GF-D8 (cell line): ENCODE measurements around the gene C2CD5.
A peak's percentile ranks its signal among the peaks of the same experiment; 100 is the strongest.

ENCODE experiments used
- DNase-seq: peaks from one replicate; lab custom pipeline; 2025; lab: John Stamatoyannopoulos, UW

The C2CD5 gene, protein sequence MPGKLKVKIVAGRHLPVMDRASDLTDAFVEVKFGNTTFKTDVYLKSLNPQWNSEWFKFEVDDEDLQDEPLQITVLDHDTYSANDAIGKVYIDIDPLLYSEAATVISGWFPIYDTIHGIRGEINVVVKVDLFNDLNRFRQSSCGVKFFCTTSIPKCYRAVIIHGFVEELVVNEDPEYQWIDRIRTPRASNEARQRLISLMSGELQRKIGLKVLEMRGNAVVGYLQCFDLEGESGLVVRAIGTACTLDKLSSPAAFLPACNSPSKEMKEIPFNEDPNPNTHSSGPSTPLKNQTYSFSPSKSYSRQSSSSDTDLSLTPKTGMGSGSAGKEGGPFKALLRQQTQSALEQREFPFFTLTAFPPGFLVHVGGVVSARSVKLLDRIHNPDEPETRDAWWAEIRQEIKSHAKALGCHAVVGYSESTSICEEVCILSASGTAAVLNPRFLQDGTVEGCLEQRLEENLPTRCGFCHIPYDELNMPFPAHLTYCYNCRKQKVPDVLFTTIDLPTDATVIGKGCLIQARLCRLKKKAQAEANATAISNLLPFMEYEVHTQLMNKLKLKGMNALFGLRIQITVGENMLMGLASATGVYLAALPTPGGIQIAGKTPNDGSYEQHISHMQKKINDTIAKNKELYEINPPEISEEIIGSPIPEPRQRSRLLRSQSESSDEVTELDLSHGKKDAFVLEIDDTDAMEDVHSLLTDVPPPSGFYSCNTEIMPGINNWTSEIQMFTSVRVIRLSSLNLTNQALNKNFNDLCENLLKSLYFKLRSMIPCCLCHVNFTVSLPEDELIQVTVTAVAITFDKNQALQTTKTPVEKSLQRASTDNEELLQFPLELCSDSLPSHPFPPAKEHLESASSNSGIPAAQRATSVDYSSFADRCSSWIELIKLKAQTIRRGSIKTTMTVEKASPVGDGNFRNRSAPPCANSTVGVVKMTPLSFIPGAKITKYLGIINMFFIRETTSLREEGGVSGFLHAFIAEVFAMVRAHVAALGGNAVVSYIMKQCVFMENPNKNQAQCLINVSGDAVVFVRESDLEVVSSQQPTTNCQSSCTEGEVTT

DNA sequence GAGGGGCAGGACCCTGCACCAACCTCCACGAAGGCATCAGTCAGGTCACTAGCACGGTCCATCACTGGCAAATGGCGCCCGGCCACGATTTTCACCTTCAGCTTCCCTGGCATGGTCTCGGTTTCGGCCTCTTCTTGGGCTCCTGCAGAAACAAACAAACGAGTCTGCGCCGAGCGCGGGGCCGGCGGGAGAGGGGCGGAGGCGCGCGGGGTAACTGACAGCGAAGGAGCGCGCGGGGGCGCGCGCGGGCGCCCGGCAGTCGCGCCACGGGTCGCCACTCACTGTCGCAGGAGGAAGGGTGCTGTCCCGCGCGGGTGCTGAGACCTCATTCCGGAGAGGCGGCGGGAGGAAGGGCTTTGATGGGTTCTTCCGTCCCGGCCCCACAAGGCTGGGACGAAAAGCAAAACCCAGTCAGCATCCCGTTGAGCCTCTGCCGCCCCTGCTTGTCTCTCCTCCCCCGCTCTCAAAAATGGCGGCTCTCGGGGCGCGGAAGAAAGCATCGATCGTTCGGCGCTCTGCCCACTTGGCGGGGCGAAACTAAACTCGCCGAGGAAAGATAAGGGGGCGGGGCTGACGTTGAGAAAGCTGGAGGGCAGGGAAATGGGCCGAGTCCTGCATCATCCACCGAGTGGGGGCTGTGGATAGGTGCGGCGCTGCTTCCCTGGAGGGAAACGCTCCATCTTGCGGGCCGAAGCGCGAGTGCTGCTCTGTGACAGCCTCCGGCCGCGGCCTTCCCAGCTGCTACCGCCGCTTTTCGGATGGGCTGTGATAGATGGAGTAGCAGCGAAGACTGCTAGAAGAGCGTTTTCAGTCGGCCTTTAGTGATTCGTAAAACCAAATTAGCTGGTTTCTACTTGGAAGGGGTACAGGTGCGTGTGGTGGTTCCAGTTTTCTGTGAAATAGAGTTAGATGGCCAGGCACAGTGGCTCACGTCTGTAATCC is at the start of gene C2CD5:
TSS of gene C2CD5 (minus strand) at position 505 of the 942 bp plus-strand sequence. CDS start at position 113, 392 bp downstream.
- peak; percentile 70 for DNase-seq

DNA sequence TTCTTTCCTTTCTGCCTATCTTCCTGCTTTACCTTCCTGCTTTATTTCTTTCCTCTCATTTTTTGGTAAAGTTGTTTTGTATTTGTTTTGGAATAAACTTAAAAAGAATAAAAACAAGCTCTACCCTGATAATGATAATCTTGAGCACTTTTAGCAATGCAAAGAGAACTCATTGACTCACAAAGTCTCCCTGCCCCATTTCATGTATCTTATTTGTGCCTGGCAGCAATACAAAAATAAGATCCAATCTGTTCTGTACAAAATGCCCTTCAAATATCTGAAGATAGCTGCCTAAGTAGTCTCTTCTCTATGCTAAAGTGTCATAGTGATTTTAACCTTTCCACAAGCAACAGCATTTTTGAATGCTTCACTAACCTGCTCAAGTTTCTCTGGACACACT is 49.5 kb upstream of the C2CD5 start:
- no peak for DNase-seq

DNA sequence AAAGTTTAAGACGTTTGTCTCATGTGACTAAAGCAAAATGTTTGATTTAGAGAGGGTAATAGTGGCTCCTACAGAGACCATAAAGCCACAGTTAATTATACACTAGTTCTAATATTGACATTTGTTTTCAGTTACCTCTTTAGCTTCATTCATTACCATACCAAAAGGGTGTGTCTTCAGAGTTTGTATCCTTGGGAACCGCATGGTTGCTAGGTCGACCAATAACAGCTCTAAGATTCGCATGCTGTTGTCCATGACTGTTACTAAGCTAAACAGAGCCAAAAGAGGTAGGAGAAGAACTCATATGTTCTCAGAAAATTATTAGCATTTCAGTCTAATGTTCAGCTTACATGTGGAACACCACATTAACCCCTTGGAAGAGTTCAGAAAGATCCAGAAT is 44.5 kb upstream of the C2CD5 start:
- no peak for DNase-seq

DNA sequence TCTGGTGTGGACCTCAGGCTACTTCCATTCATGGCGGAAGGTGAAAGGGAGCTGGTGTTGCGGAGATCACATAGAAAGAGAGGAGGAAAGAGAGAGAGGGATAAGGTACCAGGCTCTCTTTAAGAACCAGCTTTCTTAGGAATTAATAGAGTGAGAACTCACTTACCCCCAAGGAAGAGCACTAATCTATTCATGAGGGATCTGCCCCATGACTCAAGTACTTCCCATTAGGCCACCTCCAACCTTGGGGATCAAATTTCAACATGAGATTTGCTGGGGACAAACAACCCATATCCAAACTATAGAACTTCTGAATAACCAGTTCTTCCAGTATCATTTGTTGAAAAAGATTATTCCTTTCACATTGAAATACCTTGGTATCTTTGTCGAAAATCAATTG is 34.0 kb upstream of the C2CD5 start:
- no peak for DNase-seq

DNA sequence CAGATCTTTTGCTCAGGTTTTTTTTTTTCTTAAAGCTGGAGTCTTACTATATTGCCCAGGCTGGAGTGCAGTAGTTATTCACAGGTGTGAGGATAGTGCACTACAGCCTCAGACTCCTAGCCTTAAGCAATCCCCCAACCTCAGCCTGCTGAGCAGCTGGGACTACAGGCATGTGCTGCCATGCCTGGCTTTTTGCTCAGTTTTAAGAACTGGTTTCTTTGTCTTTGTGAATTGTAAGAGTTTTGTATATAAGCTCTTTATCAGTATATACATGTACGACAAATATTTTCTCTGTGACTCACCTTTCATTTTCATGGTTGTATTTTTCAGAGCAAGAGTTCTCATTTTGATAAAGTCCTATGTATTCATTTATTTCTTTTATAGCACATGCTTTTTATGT is 33.3 kb upstream of the C2CD5 start:
- DNase-seq, result no peak

DNA sequence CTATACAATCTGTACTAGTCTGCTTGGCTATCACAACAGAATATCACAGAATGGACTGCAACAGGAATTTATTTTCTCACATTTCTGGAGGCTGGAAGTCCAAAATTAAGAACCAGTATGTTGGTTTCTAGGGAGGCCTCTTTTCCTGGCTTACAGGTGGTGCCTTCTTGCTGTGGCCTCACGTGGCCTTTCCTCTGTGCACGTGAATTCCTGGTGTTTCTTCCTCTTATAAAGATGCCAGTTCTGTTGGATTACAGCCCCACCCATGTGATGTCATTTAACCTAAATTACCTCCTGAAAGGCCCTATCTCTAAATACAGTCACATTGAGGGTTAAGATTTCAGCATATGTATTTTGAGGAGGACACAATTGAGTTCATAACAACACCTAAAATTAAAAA is 32.1 kb upstream of the C2CD5 start:
- no peak for DNase-seq

DNA sequence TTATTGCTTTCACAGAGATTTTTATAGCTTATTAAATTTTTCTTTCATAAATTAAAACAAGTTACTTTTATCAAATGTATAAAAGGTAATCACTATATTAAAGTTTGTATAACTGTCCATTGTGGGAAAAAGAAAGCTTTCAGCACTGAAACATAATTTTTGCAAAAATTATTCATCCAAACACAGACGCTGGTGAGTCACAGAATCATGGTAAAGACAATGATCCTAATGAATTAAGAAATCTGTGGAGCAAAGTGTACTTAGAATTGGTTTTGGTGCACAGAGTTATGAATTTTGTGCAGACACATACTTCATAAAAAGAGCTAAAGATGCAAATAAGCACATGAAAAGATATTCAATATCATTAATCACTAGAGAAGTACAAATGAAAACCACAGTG is 31.7 kb upstream of the C2CD5 start:
- no peak for DNase-seq

DNA sequence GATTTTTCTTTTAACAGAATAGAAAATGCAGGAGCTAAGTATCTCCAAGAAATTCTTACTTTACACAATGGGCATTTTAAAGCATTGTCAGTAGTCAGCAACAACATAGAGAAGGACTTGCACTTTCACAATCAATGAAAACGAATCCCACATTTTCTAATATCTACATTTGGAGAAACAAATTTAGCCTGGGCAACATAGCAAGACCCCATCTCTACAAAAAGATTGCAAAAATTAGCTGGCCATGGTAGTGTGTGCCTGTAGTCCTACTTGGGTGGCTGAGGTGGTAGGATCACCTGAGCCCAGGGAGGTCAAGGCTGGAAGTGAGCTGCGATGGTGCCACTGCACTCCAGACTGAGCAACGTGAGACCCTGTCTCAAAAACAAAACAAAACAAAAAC is 30.6 kb upstream of the C2CD5 start:
- DNase-seq, result no peak

DNA sequence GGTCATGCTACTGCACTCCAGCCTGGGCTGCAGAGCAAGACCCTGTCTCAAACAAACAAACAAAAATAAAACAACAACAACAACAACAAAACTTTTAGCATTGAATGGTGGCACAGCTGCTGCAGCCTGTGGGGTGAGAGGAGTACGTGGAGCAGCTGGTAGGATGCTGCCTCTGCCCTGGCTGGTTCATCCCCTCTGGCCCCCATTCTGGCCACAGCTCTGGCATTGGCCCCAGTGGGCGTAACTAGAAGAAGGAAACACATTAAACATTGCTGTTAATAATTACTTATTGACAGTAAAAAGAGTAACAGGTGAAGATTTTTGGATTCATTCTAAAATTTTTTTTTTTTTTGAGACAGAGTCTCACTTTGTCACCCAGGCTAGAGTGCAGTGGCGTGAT is 28.8 kb upstream of the C2CD5 start:
- no peak for DNase-seq

DNA sequence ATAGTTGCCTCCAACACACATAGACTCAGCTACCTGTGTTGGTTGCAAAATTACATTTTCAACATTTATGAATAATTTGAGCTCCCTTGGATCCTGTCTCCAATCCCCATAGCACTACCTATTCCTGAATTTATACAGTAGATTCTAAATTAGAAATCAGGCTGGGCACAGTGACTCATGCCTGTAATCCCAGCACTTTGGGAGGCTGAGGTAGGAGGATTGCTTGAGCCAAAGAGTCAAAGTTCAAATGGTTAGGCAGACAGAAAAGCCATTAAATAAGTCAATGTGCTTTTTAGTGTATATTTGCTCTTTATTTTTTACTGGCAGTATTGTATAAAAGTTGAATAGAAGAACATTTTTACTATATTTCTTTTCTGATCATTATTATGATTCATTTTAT is 24.9 kb upstream of the C2CD5 start:
- DNase-seq, result no peak

DNA sequence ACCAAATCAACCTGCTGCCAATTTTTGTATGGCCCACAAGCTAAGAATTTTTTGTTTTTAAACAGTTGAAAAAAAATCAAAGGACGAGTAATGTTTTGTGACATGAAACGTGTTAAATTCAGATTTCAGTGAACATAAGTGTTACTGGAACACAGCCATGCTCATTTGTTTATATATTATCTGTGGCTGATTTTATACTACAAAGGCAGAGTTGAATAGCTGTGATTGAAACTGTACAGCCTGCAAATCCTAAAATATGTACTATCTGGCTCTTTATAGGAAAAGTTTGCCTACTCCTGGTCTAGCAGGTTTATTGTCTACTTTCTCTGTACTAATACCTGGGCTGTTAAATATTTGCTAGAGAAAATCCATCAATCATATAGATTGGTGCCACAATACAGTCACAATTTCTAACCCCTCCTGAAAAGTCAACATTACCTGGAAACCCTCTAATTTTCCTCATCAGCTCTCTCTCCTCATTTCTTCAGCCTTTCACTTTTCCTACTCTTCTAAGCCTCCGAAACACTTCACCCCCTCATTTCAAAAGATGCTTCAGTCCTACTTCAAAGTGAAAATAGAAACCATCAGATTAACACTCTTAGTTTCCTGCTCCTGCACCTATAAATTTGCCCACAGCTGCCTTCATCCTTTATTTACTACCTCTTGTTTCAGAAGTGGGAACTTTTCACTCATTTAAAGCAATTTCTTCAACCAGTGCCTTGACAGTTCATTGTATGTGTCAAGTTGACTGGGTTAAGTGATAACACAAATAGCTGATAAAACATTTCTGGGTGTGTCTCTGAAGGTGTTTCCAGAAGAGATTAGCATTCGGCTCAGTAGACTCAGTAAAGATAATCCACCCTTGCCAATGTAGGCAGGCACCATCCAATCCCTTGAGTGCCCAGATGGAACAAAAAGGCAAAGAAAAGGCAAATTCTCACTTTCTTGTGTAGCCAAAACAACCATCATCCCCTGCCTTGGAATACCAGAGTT is 18.0 kb upstream of the C2CD5 start:
- DNase-seq, result no peak

DNA sequence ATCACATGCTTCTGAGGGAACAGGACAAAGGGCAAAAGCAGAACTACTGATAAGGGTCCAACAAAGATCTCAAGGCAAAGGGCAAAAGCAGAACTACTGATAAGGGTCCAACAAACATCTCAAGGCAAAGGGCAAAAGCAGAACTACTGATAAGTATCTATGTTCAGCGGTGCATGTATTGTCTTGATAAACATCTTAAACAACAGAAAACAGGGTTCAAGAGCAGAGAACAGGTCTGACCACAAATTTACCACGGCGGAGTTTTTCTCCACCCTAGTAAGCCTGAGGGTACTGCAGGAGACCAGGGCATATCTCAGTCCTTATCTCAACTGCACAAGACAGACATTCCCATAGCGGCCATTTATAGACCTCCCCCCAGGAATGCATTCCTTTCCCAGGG is 10.4 kb upstream of the C2CD5 start:
- peak; percentile 55 for DNase-seq

DNA sequence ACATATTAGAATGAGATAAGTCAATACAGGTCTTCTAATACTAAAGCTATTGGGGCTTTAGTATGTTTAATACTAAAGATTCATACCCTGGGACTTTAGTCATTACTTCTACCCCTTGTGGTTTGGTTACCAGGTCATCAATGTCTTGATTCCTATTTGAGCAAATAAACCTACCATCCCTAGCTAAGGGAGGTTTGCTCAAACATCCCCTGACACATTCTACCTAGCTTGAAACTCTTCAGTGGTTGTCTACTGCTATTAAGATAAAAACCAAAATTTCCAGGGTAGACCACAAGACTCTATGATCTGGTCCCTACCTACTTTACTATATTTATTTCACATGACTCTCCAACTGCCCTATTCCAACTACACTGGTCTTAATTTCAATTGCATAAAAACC is 7.3 kb upstream of the C2CD5 start:
- no peak for DNase-seq

DNA sequence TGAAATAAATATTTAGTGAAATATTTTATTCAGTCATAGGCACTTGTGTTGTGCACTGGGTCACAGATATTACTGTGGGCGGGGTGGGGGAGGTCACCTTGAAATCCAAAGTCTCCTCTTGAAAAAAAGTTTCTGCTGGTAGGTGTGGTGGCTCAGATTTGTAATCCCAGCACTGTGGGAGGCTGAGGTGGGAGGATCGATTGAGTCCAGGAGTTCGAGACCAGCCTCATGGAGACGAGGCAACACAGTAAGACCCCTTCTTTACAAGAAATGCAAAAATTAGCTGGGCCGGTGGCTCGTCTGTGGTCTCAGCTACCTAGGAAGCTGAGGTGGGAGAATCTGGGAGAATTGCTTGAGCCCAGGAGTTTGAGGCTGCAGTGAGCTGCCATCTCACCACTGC is 913 bp upstream of the C2CD5 start:
- no peak for DNase-seq

DNA sequence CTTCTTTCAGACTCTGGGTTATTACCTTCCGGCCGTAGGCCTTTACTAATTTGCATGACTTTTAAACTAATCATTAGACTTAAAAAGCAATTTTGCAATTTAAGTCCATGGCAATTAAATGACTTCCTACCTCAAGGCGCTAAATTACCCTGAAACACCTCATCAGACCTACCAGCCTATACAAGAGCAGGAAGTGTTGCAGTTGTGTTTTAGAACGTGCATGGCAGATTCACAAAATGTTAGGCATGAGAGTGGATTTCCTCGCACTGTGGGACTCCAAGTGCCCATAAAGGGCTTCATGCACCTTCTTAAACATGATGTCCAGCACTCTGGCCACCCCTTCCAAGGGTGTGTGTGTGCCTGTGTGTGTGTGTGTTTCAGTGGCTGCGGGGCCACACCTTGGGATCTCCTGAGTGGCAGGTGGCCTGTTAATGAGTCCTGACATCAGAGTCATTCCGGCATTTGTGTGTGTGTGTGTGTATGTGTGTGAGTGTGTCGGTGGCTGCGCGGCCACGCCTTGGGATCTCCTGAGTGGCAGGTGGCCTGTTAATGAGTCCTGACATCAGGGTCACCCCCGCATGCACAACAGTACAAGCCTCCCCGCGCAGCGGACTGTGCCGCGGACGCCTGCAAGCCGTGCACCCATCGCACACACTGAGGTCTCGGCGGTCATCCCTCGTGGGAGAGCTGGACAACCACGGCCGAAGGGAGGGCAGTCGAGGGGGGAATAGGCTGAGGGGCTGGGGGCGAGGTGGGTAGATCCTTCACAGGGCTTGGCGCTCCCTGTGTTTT is 900 bp downstream of the C2CD5 start:
- no peak for DNase-seq

DNA sequence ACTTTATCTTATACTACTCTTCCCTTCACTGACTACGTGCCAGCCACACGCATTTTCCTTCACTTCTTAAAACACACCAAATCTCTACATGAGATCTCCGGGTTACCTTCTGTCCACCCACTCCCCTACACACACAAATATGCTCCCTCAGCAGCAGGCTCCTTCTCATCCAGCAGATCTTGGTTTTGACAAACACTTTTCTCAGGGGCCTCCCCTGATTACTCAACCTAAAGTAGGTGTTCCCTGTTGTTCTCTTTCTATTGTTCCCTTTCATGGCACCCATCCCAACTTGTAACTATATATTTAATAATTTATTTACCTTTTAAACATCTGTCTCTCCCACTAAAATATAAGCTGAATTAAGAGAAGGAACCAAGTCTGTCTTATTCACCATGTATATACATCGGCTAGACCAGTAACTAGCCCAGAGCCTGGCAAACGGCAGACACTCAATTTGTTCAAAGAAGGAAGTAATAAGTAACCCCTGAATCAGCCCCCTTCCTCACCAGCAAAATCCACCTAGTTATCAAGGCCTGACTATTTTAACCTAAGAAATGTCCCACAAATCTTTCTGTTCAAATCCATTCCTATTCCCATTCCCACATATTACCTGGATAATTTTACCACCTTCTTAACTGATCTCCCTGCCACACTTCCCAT is 2.7 kb downstream of the C2CD5 start:
- no peak for DNase-seq

DNA sequence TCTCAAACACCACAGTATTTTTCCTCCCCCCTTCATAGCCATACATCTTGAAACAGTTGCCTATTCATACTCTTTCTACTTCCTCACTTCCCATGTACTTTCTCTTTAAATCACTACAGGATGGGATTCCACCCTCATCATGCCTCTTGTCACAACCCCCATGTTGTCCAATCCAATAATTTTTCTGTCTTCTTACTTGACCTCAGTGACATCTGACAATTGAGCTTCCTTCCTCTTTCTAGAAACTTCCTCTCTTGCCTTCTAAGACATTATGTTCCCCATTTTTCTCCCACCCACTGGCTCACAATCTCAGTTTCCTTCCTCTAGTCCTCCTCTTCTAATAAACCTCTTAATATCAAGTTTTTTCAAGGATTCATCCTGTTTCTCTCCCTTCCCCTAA is 5.3 kb downstream of the C2CD5 start:
- peak; percentile 61 for DNase-seq

DNA sequence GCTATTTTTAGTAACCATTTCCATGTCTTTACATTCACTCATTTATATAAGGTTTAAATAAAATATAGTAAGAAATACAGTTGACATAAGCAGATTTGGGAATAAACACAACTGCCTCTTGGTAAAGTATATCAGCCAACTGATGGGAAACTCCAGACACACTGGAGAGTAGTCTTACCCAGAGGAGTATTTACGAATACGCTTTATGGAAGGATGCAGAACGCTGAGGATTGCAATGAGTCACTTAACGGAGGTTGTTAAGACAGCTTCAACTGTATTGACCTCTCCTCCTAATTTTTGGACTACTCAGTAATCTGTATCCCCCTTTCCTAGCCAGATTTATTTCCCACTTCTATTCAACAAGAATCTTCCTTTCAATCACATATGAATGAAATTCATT is 6.0 kb downstream of the C2CD5 start:
- no peak for DNase-seq

DNA sequence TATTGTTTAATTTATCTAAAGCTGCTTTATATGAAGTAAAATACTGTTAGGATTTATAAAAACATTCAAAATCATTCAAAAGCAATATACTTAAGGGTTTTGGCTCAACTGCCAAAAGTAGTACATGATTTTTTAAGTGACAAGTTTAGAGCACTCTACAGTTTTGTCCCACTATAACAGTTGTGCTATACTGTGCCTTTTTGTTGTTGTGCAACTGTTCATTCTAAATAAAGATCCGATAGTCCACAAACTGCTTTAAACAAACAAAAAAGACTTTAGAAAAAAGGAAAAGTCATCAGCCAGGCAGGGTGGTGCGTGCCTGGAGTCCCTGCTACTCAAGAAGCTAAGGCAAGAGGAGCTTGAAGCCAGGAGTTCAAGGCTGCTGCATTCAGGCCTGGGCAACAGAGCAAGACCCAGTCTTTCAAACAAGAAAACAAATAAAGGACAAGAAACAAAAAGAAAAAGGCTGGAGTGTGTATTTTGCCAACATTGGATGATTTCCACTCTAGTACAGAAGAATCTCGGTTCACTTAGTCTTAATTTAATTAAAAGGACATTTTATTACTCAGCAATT is 7.3 kb downstream of the C2CD5 start:
- no peak for DNase-seq
